Small intestine (tissue), 7 donors: ENCODE results near the gene FBRSL1. TPM values are rescaled to one million over a fixed set of nuclear protein-coding genes. Genes with fewer than 3 reads are reported as not detected.

Experiments used
- DNase-seq, 2 donors: peaks; one replicate each; pipeline versions ENCODE4 v3.0.0 to v3.0.0-alpha.2; 2013
- FAIRE-seq: peaks from 2 replicates; lab custom pipeline; 2012; peaks lifted over from hg19 to GRCh38; lab: Jason Lieb, UNC
- H3K27ac ChIP-seq, 3 donors: one replicate each; pipeline ENCODE4 v1.5.1; 2013; ENCODE audit warnings: low read length in 2 of 3, mild to moderate bottlenecking in 2 of 3, control low read depth in 1 of 3, inconsistent platforms in 1 of 3, low read depth in 1 of 3, moderate library complexity in 1 of 3
- H3K27me3 ChIP-seq, 3 donors: one replicate each; pipeline ENCODE4 v1.6.1; 2013; ENCODE audit warnings: low read length in 3 of 3, inconsistent platforms in 1 of 3; ENCODE audit not compliant: control insufficient read depth in 3 of 3, insufficient read depth in 3 of 3
- H3K36me3 ChIP-seq, 3 donors: one replicate each; pipeline ENCODE4 v1.6.1; 2013; ENCODE audit warnings: low read length in 3 of 3, inconsistent platforms in 1 of 3, low read depth in 1 of 3, mild to moderate bottlenecking in 1 of 3, moderate library complexity in 1 of 3; ENCODE audit not compliant: control insufficient read depth in 3 of 3, insufficient read depth in 2 of 3
- H3K4me1 ChIP-seq, 3 donors: one replicate each; pipeline ENCODE4 v1.6.1; 2013; ENCODE audit warnings: low read length in 2 of 3, inconsistent platforms in 1 of 3, low read depth in 1 of 3, mild to moderate bottlenecking in 1 of 3, moderate library complexity in 1 of 3; ENCODE audit not compliant: control insufficient read depth in 3 of 3, insufficient read depth in 2 of 3
- H3K4me3 ChIP-seq, 3 donors: one replicate each; pipeline ENCODE4 v1.5.1; 2013; ENCODE audit warnings: low read length in 3 of 3, control low read depth in 1 of 3, inconsistent platforms in 1 of 3, low read depth in 1 of 3, mild to moderate bottlenecking in 1 of 3, moderate library complexity in 1 of 3
- H3K9me3 ChIP-seq, 2 donors: one replicate each; pipeline ENCODE4 v1.6.1; 2013; ENCODE audit warnings: low read depth in 1 of 2, low read length in 1 of 2; ENCODE audit not compliant: control insufficient read depth in 2 of 2, insufficient read depth in 1 of 2
- WGBS, 3 donors: extraction: QIAGEN DNeasy Blood & Tissue Kit; methylation state at CpG; one replicate each; pipeline ENCODE4 v1.1.7; 2013; 5-methylcytosine and 5-hydroxymethylcytosine counted together
- polyA plus RNA-seq, 4 donors: library from polyadenylated mRNA; stranded (reverse) in 3 of 4; unstranded in 1 of 4; fragments of 200-250 nt in 3 of 4; fragments of 120-200 nt in 1 of 4; gene quantifications; one replicate each; pipeline versions ENCODE4 v1.2.1 to v1.2.3, GENCODE V29; 2013
- donor health status: healthy with polysubstance abuse.
- donor health status: control.
- donor health status: control.
- donor health status: Bipolar disorder and iron deficiency.
- donor health status: healthy.

FBRSL1 gene
- polyA plus RNA-seq, 4 donors: 24.3 to 59.5 (median 32.5) TPM

DNA sequence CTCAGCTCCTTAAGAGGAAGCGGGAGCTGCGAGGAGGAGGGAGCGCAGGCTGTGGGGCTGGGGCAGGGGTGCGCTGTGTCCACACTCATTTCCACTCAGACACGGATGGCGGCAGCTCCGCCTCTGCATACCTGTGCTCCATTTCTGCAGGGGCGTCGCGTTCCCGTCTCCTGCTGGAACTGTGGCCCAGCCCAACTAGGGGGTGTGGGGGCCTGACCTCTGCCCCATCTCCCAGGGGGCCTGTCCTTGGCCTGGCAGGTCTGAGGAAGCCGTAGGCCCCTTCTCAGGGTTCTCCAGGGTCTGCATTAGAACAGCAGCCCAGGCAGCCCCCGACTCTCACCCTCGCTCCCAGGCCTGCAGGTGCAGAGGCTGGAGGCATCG lies 31.2 kb downstream of the FBRSL1 start:
- H3K4me3 ChIP-seq: no peak overlapping the region
- peaks cover 0 to 14% of the 10 kb centered on the region in 2 donors for H3K9me3 ChIP-seq
- H3K4me1 ChIP-seq: peaks cover 0 to 38% (median 0%) of the 10 kb centered on the region in 3 donors
- H3K27me3 ChIP-seq: no peaks in the 10 kb centered on the region
- no peak for DNase-seq
- H3K36me3 ChIP-seq: peaks cover 0 to 64% (median 2%) of the 10 kb centered on the region in 3 donors
- no peak for FAIRE-seq
- H3K27ac ChIP-seq: no peak overlapping the region
- 89 to 92% (median 91%) methylated on average over 12 to 15 of the region's 15 CpGs for WGBS, 3 donors

DNA sequence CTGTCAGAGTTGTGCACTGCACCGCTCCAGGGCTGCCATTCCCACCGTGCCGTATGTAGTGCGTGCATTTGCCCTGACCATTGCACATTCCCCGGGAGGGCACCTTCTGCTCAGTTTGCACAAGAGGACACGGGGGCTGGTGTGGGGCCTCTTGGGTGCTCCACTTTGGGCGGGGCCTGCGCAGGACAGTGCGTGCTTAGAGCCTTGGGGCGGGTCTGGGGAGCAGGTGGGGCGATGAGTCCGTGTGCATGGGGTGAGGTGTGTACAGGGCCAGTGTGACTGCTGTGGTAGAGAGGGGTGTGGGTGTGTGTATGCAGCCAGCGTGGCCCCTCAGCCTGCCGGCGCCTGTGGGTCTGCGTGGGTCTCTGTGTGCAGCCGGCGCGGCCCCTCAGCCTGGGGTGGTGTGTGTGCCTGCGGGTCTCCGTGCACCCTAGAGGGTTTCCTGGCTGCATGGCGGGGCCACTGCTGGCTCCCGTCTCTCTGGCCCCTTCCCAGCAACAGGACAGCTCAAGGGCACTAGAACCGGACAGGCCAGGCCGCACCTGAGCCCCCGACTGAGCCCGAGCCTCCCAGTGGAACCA lies 31.9 kb downstream of the FBRSL1 start:
- Histone ChIP-seq H3K27me3 (no peaks in the 10 kb centered on the region), H3K36me3 (peaks cover 0 to 66% (median 2%) of the 10 kb centered on the region in 3 donors), H3K4me1 (peaks cover 0 to 33% (median 0%) of the 10 kb centered on the region in 3 donors), H3K9me3 (peaks cover 0 to 10% of the 10 kb centered on the region in 2 donors), H3K4me3 (no peak overlapping the region), H3K27ac (no peak overlapping the region)
- DNase-seq: peak; percentile 22 to 32
- FAIRE-seq: no peak
- 83 to 86% (median 84%) methylated on average over 20 to 27 of the region's 27 CpGs for WGBS, 3 donors

DNA sequence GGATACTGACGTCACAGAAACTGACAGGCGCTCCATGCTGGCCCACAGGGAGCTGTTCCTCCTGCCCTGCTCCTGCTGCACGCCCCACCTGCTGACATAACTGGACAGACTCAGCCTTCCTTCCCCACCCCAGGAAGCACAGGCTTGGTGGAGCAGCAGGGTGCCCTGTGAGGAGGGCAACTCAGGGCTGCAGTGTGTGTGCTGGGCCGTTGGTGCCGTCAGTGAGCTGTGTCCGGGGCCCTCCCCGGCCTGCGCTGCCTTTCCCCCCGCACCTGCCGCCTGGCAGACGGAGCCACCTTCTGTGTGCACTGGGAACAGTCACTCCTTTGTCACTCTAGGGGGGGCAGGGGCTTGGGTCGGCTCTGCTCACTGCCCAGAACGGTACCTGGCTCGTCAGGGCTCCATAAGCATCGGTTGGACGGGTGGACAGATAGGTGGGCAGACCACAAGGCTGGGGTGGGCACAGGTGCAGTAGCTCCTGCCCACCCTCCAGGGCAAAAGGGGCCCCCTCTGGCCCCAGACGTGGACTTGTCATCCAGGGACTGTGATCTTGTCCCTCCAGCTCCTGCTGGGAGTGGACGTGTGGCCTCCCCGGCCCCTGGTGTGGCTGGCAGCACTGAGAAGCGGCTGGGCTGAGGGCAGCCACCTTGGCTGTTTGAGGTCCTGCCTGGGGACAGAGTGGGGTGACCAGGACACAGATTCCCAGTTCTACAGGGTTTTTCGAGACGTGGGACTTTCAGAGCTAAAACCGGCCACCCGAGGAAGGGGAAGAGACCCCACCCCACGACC lies 32.8 kb downstream of the FBRSL1 start:
- Histone ChIP-seq H3K36me3 (peaks cover 0 to 64% (median 2%) of the 10 kb centered on the region in 3 donors), H3K27ac (no peak overlapping the region), H3K4me3 (no peak overlapping the region), H3K4me1 (peaks cover 0 to 23% (median 0%) of the 10 kb centered on the region in 3 donors), H3K9me3 (peaks cover 0 to 10% of the 10 kb centered on the region in 2 donors), H3K27me3 (no peaks in the 10 kb centered on the region)
- DNase-seq (no peak), FAIRE-seq (no peak)
- 68 to 84% (median 77%) methylated on average over 22 to 25 of the region's 25 CpGs for WGBS, 3 donors

DNA sequence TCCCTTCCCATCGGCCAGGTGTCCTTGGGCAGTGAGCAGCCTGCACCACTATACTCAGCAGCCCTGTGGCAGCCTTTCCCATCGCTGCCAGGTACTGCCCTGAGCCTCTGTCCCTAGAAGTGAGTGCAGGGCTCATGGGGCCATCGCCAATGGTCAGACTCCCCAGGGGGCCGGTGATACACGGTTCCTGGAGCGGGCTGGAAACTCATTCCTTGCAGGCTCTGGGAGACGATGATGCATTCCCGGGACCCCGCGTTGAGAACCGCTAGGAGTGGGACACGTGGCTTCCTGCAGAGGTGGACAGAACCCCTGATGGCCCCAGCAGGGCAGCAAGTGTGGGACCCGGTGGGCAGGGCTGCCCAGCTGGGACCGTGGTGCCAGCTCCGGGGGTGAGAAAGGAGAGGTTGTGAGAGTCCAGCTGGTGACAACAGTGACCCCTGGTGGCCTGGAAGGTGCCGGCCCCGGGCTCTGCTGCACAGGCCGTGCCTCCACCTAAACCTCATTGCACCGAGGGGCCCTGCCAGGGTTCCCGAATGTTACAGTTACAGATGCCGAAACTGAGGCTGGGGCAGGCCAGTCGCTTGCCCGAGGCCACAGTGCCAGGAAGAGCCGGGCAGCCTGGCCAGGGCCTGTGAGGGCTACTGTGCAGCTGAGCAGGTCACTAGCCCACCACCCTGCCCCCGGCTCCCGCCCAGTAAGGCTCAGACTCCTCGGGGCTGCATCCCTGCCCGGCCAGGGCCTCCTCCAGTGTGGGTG lies 33.8 kb downstream of the FBRSL1 start:
- Histone ChIP-seq H3K36me3 (peaks cover 0 to 64% (median 2%) of the 10 kb centered on the region in 3 donors), H3K4me3 (no peak overlapping the region), H3K4me1 (peaks cover 0 to 21% (median 0%) of the 10 kb centered on the region in 3 donors), H3K27me3 (no peaks in the 10 kb centered on the region), H3K9me3 (peaks cover 0 to 8% of the 10 kb centered on the region in 2 donors), H3K27ac (no peak overlapping the region)
- FAIRE-seq: no peak
- DNase-seq: peak; percentile 56 to 72
- WGBS, 3 donors: 50 to 55% (median 51%) methylated on average over 24 to 28 of the region's 28 CpGs

DNA sequence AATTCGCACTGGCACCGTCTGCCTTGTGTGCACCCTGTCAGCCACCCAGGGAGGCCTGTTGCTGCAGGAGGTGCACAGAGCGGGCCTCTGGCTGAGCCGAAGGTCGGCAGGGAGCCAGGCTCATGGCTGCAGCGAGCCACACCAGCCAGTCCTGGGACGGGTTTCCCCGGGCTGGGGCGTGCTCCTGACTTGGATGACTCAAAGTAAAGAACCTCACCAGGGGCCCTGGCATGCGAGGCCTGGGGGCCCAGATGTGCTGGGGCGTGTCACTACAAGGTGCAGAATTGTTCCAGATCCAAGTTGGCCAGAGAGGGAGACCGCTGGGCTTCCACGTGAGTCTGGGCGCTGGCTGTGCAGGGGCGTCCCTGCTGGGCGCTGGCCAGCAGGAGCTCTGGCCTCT lies 34.5 kb downstream of the FBRSL1 start:
- FAIRE-seq: no peak
- Histone ChIP-seq H3K4me3 (no peak overlapping the region), H3K27ac (no peak overlapping the region)

DNA sequence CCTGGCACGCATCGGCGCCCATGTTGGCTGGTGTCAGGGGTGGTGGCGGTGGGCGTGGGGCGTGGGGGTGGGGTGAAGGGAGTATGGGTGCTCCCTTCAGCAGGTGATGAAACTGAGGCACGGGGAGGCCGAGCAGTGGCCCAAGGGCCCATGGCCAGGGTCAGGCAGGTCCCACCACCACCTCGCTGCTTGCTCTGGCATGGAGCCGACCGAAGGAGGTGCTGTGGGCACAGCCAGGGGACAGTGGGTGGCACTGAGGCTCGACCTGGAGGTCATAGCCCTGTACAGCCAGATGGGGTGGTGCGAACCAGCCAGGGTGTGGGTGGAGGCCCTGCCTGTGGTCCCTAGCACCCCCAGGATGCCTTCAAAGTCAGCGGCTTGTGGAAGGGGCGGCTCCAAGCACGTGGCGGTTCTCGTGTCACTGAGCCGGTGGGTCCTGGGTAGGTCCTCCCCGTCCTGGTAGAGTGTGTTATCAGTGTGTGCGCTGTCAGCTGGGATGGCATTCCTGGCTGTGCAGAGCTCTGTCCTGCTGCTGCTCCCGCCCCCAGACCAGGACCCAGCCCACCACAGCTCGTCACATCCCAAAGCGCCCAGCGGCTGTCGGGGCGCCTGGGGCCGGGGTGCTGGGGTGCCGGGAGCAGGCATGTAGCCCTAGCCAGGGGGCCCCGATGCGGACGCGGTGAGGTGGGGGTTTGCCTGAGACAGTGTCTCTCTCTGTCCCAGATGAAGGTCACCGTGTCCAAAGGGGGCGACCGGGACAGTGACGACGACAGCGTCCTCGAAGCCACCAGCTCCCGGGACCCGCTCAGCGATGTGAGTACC lies 35.3 kb downstream of the FBRSL1 start:
- Histone ChIP-seq H3K27ac (no peak overlapping the region), H3K36me3 (peaks cover 0 to 67% (median 0%) of the 10 kb centered on the region in 3 donors)
- WGBS, 3 donors: 94 to 96% (median 96%) methylated on average over 42 to 43 of the region's 43 CpGs

More for the DNA sequence above, 34.5 kb downstream of the FBRSL1 start:
- H3K36me3 ChIP-seq: peaks cover 0 to 64% (median 0%) of the 10 kb centered on the region in 3 donors
- H3K4me1 ChIP-seq: peaks cover 0 to 21% (median 0%) of the 10 kb centered on the region in 3 donors
- H3K9me3 ChIP-seq: peaks cover 0 to 1% of the 10 kb centered on the region in 2 donors
- WGBS, 3 donors: 80 to 90% (median 87%) methylated on average over 16 of the region's 16 CpGs
- DNase-seq: no peak
- no peaks in the 10 kb centered on the region for H3K27me3 ChIP-seq

DNA sequence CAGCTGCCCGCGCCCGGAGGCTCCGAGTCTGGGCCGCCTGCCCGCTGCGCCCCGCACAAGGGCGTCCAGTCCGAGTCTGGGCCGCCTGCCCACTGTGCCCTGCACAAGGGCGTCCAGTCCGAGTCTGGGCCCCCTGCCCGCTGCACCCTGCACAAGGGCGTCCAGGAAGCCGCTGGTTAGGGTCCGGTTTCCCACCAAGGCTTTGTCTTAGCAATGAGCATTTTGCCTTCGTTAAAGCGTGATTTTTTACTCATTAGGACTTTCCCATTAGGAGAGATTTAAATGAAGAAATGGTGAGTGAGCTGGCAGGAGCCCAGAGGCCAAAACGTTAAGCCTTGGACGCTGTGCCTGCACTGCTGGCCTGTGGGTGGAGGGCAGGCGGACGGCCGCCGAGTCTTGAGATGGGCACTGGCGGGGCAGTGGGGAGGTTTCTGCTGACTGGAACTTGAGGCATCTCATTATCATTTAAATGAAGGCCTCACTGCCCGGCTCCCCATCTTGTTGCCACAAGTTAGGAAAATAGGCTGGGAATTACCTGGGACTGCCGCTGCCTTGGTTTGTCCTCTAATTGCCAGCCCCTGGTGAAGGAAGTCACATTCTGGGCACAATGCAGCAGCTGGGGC lies 36.0 kb downstream of the FBRSL1 start:
- Histone ChIP-seq H3K27ac (no peak overlapping the region), H3K4me3 (no peak overlapping the region), H3K4me1 (peaks cover 0 to 11% (median 0%) of the 10 kb centered on the region in 3 donors), H3K9me3 (no peaks in the 10 kb centered on the region), H3K27me3 (no peaks in the 10 kb centered on the region), H3K36me3 (peaks cover 0 to 64% (median 0%) of the 10 kb centered on the region in 3 donors)
- 93 to 95% (median 93%) methylated on average over 28 of the region's 28 CpGs for WGBS, 3 donors
- DNase-seq: no peak
- FAIRE-seq: no peak

More for the DNA sequence above, 35.3 kb downstream of the FBRSL1 start:
- no peak for FAIRE-seq
- Histone ChIP-seq H3K27me3 (no peaks in the 10 kb centered on the region), H3K4me3 (no peak overlapping the region), H3K9me3 (no peaks in the 10 kb centered on the region), H3K4me1 (peaks cover 0 to 18% (median 0%) of the 10 kb centered on the region in 3 donors)
- no peak for DNase-seq
